HCT116 (cell line): ENCODE results near the gene RAPGEF1.

ENCODE experiments used
- EZH2 ChIP-seq: fragments of 200-600 bp; sonication (generic); IDR thresholded peaks from 2 replicates; pipeline ENCODE4 v1.6.1; 2017; ENCODE audit warnings: antibody characterized with exemption, mixed run types
- POLR2A ChIP-seq: IDR thresholded peaks from 2 replicates; pipeline ENCODE4 v1.7.0; 2011; ENCODE audit warnings: borderline replicate concordance; ENCODE audit not compliant: insufficient read depth, insufficient read length; ENCODE audit errors: extremely low read depth

DNA sequence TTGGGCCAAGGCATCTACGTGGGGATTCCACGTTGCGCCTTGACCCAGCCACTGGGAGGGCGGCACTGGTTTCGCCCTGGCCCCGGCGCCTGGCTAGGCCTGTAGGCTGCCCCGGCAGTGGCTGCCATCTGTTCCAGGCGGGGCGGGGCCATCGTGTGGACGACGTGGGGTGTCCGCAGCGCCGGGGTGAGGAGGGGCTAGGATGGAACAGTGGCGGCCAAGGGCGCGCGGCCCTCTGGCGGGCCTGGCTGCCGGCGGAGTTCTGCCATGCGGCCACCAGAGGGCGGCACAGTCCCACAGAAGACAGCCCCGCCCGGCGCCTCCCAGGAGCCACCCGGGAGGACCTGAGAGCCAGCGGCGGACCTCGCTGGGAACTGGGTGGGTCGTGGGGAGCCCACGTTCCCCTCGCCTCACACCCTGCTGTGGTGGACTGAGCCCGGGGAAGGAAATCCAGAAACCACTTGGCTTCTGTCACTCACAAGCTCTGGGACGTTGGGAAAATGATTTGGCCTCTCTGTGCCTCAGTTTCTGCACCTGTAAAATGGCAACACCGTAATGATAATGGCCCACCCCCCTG lies 22.6 kb upstream of the RAPGEF1 start:
- TF ChIP-seq POLR2A (no peak), EZH2 (no peak)
